GM10266 (cell line): ENCODE data around the gene ITPKA.

Experiments used
- DNase-seq: peaks from one replicate; pipeline ENCODE4 v3.0.0; 2012; ENCODE audit errors: extremely low spot score
- CTCF ChIP-seq: IDR thresholded peaks from 2 replicates; pipeline ENCODE4 v1.5.1; 2012; ENCODE audit warnings: mild to moderate bottlenecking, low read depth; ENCODE audit not compliant: control insufficient read depth, insufficient read depth; ENCODE audit errors: missing control alignments

The ITPKA gene

GRCh38 chr15:41498657-41499056, 5.0 kb downstream of the ITPKA start:
- TF ChIP-seq CTCF: no peak
- DNase-seq: no peak

GRCh38 chr15:41499109-41499851, 5.6 kb downstream of the ITPKA start:
- DNase-seq: peak; percentile 23
- no peak for TF ChIP-seq CTCF

GRCh38 chr15:41501191-41501917, 7.7 kb downstream of the ITPKA start:
- TF ChIP-seq CTCF: no peak
- peak; percentile 49 for DNase-seq

- TF ChIP-seq CTCF: no peak
- peak; percentile 50 for DNase-seq
Observed at GRCh38 chr15:41501931-41502794, 8.5 kb downstream of the ITPKA start.

- TF ChIP-seq CTCF: no peak
- peak; percentile 28 for DNase-seq
Observed at GRCh38 chr15:41502795-41503668, 9.4 kb downstream of the ITPKA start.

GRCh38 chr15:41503669-41504010, 10.0 kb downstream of the ITPKA start:
- no peak for TF ChIP-seq CTCF
- DNase-seq: peak; percentile 23
